Mesodermal cell (in vitro differentiated cells): ENCODE results near the gene CENPN.

Experiments
- H3K27ac ChIP-seq: 2 replicates; pipeline ENCODE4 v1.7.0; 2013; ENCODE audit warnings: mild to moderate bottlenecking, low read depth, low read length, moderate library complexity; ENCODE audit not compliant: severe bottlenecking
- H3K36me3 ChIP-seq: 2 replicates; pipeline ENCODE4 v1.7.1; 2013; ENCODE audit warnings: mild to moderate bottlenecking, low read length, moderate library complexity; ENCODE audit not compliant: control insufficient read depth, insufficient read depth
- H3K4me1 ChIP-seq: one replicate; pipeline ENCODE4 v1.7.1; 2013; ENCODE audit warnings: mild to moderate bottlenecking, low read length; ENCODE audit not compliant: insufficient read depth, control insufficient read depth, poor library complexity, severe bottlenecking
- H3K4me3 ChIP-seq: 2 replicates; pipeline ENCODE4 v1.7.0; 2013; ENCODE audit warnings: low read length, control low read depth, mild to moderate bottlenecking; ENCODE audit not compliant: insufficient read depth, poor library complexity, severe bottlenecking; ENCODE audit errors: extremely low read depth
- H3K9me3 ChIP-seq: 2 replicates; pipeline ENCODE4 v1.7.1; 2013; ENCODE audit warnings: mild to moderate bottlenecking, low read length, moderate library complexity; ENCODE audit not compliant: control insufficient read depth
- WGBS, 2 experiments: methylation state at CpG; one replicate each; pipeline ENCODE4 v1.1.5; 2013; ENCODE audit warnings: missing lambda C conversion rate in 2 of 2; ENCODE audit not compliant: insufficient coverage in 2 of 2; 5-methylcytosine and 5-hydroxymethylcytosine counted together

The CENPN gene

DNA sequence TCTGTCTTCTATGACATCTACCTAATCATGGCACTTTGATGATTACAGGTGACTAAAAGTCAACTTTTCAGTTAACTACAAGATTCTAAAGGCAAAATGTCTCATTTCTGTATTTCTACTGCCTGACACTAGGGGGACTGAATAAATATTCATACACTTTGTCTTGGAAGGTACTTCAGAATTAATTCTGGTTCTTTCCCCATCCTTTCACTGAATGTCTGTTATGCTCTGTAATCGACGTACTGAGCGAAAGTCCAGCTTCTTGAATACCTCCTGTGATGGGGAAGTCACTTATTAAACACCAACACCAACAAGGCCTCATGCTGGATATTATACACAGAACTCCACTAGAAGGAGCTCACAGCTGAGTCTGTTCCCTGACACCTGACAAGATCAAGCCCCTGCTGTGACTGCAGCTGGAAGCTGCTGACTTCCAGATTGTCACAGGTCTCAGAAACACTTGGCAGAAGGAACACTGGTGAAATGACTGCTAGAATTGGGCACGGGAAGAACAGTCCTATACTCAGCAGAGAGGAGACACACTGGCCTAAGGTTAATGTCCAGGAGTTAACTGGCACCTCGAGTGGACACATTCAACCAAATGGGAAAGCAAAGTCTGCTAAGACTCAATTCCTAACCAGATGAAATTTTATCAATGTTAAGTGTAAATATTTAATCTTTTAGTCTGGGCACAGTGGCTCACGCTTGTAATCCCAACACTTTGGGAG is 32.2 kb upstream of the CENPN start:
- WGBS, 2 experiments = 92 to 100% methylated on average over 3 to 5 of the region's 6 CpGs
- Histone ChIP-seq H3K4me3 (no peak overlapping the region), H3K27ac (no peak overlapping the region), H3K9me3 (no peaks in the 10 kb centered on the region), H3K4me1 (no peaks in the 10 kb centered on the region), H3K36me3 (peaks cover 57% of the 10 kb centered on the region)

DNA sequence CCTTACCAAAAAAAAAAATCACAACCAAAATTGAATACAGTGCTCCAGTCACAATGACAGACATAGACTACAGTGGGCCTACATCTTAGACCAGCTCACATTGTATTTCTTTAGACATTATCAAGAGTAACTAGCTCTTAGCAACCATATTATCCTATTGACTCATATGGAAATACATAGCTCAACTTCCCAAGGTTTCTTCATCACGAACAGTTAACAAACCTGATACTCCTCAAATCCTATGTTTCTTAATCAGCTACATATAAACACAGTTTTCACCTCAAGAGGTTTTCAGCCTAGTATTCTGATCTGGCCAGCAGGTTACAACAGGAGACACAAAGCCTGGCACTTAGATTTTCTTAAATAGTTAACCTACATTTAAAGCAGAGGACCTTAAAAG is 30.1 kb upstream of the CENPN start:
- H3K36me3 ChIP-seq = peaks cover 56% of the 10 kb centered on the region
- H3K9me3 ChIP-seq = no peaks in the 10 kb centered on the region
- WGBS, 2 experiments = 91 to 94% methylated on average over 1 of the region's 1 CpG
- no peak overlapping the region for H3K27ac ChIP-seq
- H3K4me1 ChIP-seq = no peaks in the 10 kb centered on the region
- H3K4me3 ChIP-seq = no peak overlapping the region

DNA sequence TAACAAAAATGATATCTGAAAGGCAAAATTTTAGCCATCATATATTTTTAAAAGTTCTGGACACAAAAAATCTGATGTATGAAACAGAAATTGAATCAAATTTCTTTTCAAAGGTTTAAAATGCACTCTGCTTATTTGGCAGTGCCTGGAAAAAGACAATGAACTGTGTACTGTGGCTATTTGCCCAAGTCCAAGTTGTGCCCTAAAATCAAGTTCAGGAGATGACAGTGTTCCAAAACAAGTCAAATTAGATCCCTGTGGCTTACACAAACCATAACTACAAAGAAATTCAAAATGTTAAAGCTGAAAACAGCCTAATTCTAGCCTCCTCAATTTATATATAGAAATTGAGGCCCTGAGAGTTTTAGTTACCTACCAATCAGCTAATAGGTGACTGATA is 25.9 kb upstream of the CENPN start:
- H3K9me3 ChIP-seq = no peaks in the 10 kb centered on the region
- H3K27ac ChIP-seq = no peak overlapping the region
- peaks cover 3% of the 10 kb centered on the region for H3K4me1 ChIP-seq
- H3K4me3 ChIP-seq = no peak overlapping the region
- H3K36me3 ChIP-seq = peaks cover 23% of the 10 kb centered on the region

DNA sequence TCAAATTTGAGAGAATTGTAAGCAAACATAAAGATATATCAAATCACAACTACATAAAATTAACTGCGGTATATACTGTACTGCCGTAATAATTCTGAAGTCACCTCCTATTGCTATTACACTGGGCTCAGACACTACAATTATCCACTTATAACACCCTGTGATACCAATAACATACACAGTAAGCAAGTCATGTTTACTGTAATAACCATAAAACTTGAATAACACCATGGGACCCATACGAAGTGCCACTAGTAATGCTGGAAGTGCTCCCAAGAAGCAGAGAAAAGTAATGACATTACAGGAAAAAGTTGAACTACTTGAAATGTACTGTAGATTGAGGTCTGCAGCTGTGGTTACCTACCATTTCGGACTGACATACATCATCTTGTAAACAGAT is 24.4 kb upstream of the CENPN start:
- no peaks in the 10 kb centered on the region for H3K9me3 ChIP-seq
- peaks cover 11% of the 10 kb centered on the region for H3K4me1 ChIP-seq
- WGBS, 2 experiments = 100% methylated on average over 2 to 3 of the region's 4 CpGs
- H3K4me3 ChIP-seq = no peak overlapping the region
- no peak overlapping the region for H3K27ac ChIP-seq
- H3K36me3 ChIP-seq = peaks cover 24% of the 10 kb centered on the region

DNA sequence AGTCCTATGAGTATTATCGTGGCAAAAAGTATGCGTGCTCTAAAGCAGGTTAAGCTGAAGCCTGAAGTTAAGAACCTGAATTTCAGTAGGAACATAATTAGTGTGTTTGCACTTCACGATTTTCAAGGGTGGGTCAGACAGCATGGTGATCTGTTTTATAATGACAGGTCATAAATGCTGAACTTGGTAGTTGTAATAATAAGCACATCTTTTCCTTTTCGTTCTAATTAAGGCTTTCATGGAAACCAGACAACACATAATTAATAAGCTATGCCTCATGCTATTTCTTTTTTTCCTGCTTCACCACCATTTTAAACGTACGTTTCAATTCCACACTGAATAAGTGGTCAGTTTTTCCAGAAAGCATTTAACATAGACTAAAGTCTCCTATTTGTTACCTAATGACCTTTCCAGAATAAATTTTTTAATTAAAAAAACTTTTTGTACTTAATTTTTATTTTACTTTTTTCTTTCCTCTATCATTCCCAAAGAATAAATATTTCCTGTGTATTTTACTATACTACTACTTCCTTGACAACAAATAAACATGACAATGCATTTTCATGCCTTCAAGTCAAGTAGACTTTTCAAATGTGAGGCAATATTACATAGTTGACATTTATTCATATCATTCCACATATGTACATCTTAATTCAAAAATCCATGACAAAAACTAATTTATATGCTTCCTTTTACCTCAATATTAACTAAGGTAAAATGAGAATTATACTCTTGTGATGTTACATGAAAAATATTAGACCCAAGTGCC is 22.7 kb upstream of the CENPN start:
- WGBS, 2 experiments = 95 to 97% methylated on average over 3 to 5 of the region's 6 CpGs
- H3K4me3 ChIP-seq = no peak overlapping the region
- peaks cover 14% of the 10 kb centered on the region for H3K4me1 ChIP-seq
- peaks cover 18% of the 10 kb centered on the region for H3K36me3 ChIP-seq
- no peaks in the 10 kb centered on the region for H3K9me3 ChIP-seq
- H3K27ac ChIP-seq = no peak overlapping the region

DNA sequence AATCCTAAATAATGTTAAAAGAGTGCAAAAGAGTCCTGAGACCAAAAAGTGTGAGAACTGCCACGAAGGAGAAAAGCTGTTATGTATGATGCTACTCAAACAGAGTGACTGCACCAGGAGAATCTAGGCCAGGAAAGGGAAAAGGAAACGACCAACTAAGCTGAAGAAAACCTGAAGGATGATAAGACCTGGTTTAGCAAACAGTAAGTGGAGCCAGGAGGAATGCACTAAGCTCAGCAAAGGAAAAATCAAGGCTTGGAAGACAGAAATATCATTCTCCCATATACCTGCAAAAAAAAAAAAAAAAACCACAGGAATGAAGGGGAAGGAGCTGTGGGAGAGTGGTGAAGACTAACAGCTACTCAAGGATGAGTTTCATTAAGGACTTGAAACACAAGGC is 21.4 kb upstream of the CENPN start:
- Histone ChIP-seq H3K36me3 (peaks cover 15% of the 10 kb centered on the region), H3K9me3 (no peaks in the 10 kb centered on the region), H3K27ac (no peak overlapping the region), H3K4me1 (peaks cover 16% of the 10 kb centered on the region), H3K4me3 (no peak overlapping the region)
- WGBS, 2 experiments = 70 to 75% methylated on average over 2 of the region's 2 CpGs

DNA sequence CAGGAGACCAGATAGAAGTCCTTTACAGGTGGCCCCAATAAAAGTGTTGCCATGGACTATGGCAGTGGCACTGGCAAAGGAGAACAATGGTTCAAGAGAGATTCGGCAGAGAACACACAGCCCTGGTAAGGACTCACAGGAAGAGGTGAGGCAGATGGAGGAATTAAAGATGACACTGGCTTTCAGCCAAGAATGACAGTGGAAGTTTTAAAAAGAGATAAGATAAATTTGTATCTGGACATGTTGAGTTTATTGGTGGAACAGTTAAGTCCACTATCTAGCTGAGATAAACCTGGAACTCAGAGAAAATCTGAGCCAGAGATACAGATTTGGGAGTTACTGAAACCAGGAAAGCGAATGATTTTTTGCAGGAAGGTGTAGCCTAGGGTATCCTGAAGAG is 20.5 kb upstream of the CENPN start:
- Histone ChIP-seq H3K9me3 (no peaks in the 10 kb centered on the region), H3K4me3 (no peak overlapping the region), H3K36me3 (peaks cover 22% of the 10 kb centered on the region), H3K4me1 (peaks cover 20% of the 10 kb centered on the region), H3K27ac (no peak overlapping the region)
- WGBS, 2 experiments = 93 to 94% methylated on average over 2 of the region's 2 CpGs

DNA sequence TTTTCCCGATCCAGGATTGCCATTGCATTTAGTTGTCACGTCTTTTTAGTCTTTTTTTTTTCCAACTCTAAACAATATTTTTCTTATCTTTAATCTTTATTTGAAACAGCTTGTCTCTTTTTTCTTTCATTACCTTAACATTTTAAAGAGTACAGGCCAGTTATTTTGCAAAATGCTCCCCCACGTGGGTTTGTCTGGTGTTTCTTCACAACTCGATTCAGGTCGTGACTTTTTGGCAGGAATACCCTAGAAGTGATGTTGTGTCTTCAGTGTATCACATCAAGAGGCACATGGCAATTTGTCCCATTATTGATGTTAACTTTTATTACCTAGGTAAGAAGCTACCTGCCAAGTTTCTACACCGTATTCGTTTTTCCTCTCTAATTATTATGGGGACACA is 18.3 kb upstream of the CENPN start:
- H3K4me1 ChIP-seq = peaks cover 29% of the 10 kb centered on the region
- H3K27ac ChIP-seq = no peak overlapping the region
- H3K9me3 ChIP-seq = no peaks in the 10 kb centered on the region
- H3K36me3 ChIP-seq = peaks cover 23% of the 10 kb centered on the region
- no peak overlapping the region for H3K4me3 ChIP-seq
- WGBS, 2 experiments = 61 to 100% methylated on average over 2 to 3 of the region's 7 CpGs

DNA sequence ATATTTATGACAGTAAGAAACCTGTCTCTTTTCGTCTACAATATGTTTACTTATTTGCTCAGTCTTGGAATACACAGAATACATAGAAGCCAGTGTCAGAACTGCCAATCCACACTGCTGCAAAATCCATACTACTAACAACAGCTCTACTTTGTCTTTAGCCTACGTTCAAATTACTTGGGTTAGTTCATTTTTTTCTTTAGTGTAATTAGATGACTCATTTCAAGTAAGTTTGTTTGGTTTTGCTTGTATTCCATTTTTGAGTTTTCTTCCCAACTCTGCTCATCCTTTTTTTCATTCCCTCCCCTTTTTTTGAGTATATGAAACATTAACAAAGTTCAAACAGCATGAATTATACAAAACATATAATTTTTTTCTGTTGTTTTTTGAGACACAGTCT is 17.2 kb upstream of the CENPN start:
- Histone ChIP-seq H3K9me3 (no peaks in the 10 kb centered on the region), H3K4me1 (peaks cover 31% of the 10 kb centered on the region), H3K36me3 (peaks cover 23% of the 10 kb centered on the region), H3K4me3 (no peak overlapping the region), H3K27ac (no peak overlapping the region)
- WGBS, 2 experiments = 83% methylated on average over 1 of the region's 2 CpGs; no CpG with 5 or more reads in 1 of the 2 experiments

DNA sequence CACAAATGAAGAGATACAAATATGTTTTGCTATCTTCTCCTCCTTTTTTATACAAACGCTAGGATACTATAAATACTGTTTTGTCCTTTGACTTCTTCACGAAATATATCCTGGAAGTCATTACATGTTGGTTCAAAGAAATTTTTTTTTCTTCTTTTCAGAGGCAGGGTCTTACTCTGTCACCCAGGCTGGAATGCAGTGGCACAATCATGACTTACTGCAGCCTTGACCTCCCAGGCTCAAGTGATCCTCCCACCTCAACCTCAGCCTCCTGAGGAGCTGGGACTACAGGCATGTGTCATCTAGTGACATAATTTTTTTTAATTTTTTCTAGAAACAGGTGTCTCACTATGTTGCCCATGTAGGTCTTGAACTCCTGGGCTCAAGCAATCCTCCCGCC is 16.4 kb upstream of the CENPN start:
- no peak overlapping the region for H3K4me3 ChIP-seq
- H3K4me1 ChIP-seq = peaks cover 31% of the 10 kb centered on the region
- peaks cover 23% of the 10 kb centered on the region for H3K36me3 ChIP-seq
- H3K9me3 ChIP-seq = no peaks in the 10 kb centered on the region
- 100% methylated on average over 2 to 3 of the region's 3 CpGs for WGBS, 2 experiments
- no peak overlapping the region for H3K27ac ChIP-seq

DNA sequence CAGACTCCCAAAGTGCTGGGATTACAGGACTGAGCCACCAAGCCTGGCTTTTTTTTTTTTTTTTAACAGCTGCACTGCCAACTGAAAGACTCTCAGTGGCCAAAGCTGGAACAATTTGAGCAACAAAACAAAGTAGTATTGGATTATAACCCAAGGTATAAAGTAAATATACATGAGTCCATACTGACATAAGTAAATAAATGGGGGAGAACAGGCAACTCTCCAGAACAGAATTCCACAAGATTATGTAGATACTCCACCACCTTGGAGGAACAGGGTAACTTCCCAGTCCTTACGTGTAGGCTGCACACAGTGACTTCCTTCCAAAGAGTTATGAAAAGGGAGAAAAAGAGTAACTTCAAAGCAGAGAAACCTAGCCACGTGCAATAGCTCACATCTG is 16.0 kb upstream of the CENPN start:
- H3K27ac ChIP-seq = no peak overlapping the region
- H3K9me3 ChIP-seq = no peaks in the 10 kb centered on the region
- no peak overlapping the region for H3K4me3 ChIP-seq
- peaks cover 23% of the 10 kb centered on the region for H3K36me3 ChIP-seq
- H3K4me1 ChIP-seq = peaks cover 29% of the 10 kb centered on the region
- 100% methylated on average over 2 of the region's 2 CpGs; no CpG with 5 or more reads in 1 of the 2 experiments for WGBS, 2 experiments
